ENCODE measurements around the gene AARSD1.

AARSD1 gene

DNA sequence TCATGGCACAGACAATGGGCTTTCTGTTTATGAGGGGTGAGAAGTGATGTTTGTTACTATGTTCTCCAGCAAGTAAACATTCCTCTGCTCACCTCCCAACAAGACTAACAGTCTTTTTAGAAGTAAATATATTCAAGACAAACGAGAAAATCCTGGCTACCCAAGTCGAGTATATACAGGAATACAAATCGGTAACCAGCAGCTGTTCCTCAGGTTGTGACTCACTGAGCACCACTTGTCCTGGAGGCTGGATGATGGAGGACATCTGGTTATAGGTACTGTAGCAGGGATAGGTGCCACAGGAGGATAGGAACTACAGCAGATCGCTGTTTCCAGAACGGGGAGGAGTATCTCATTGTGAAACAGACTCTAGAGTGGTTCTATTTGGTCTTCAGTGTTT lies 28.6 kb upstream of the AARSD1 start:
- H3K9me2 ChIP-seq (replicated peaks; ENCODE audit: control insufficient read depth, low read length): no peaks in the 10 kb centered on the region
- H3K4me3 ChIP-seq (ENCODE audit: low read length): no peak overlapping the region
- H3F3A ChIP-seq (ENCODE audit: control insufficient read depth, insufficient read depth): peaks cover 8% of the 10 kb centered on the region
- peaks cover 57% of the 10 kb centered on the region for H3K36me3 ChIP-seq (ENCODE audit: control insufficient read depth, low read length)
- no peak overlapping the region for H3K4me2 ChIP-seq (ENCODE audit: low read length)
- H3K9me3 ChIP-seq (ENCODE audit: control insufficient read depth, insufficient read depth, low read length): no peaks in the 10 kb centered on the region
- H3K27me3 ChIP-seq (ENCODE audit: control insufficient read depth, low read length): no peaks in the 10 kb centered on the region
- no peak overlapping the region for H3K27ac ChIP-seq (ENCODE audit: low read depth, low read length)
- no peaks in the 10 kb centered on the region; the same call in 1 of the 2 replicates for H3K79me2 ChIP-seq (ENCODE audit: control insufficient read depth, low read length)
- no peaks in the 10 kb centered on the region for H4K20me1 ChIP-seq (ENCODE audit: control insufficient read depth, insufficient read depth, low read depth, low read length)
- no peak for TF ChIP-seq EZH2phosphoT487 (IDR thresholded peaks at IDR 0.05; ENCODE audit: borderline replicate concordance, low read length)
- TF ChIP-seq, protein P1, sequence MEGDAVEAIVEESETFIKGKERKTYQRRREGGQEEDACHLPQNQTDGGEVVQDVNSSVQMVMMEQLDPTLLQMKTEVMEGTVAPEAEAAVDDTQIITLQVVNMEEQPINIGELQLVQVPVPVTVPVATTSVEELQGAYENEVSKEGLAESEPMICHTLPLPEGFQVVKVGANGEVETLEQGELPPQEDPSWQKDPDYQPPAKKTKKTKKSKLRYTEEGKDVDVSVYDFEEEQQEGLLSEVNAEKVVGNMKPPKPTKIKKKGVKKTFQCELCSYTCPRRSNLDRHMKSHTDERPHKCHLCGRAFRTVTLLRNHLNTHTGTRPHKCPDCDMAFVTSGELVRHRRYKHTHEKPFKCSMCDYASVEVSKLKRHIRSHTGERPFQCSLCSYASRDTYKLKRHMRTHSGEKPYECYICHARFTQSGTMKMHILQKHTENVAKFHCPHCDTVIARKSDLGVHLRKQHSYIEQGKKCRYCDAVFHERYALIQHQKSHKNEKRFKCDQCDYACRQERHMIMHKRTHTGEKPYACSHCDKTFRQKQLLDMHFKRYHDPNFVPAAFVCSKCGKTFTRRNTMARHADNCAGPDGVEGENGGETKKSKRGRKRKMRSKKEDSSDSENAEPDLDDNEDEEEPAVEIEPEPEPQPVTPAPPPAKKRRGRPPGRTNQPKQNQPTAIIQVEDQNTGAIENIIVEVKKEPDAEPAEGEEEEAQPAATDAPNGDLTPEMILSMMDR (IDR thresholded peaks at IDR 0.05; ENCODE audit: low read depth, low read length, poor library complexity, severe bottlenecking): no peak
- peaks cover 15% of the 10 kb centered on the region for H3K4me1 ChIP-seq (ENCODE audit: control insufficient read depth, low read length)

DNA sequence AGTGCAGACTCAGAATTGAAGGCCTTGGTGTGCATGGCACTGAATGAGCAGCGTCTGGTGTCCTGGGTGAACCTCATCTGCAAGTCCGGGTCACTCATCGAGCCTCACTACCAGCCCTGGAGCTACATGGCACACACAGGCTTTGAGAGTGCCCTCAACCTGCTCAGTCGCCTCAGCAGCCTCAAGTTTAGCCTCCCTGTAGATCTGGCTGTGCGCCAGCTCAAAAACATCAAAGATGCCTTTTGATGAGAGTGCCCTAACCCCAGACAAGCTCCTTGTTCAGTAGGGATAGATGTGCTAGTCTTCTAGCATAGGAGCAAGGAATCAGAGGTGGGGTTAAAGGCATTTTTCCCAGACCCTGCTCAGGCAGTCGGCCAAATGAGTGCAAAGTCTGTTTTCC lies 27.2 kb upstream of the AARSD1 start:
- H3K4me2 ChIP-seq (ENCODE audit: low read length): no peak overlapping the region
- no peaks in the 10 kb centered on the region for H3K27me3 ChIP-seq (ENCODE audit: control insufficient read depth, low read length)
- peaks cover 7% of the 10 kb centered on the region for H3K79me2 ChIP-seq (ENCODE audit: control insufficient read depth, low read length)
- peaks cover 4% of the 10 kb centered on the region for H3F3A ChIP-seq (ENCODE audit: control insufficient read depth, insufficient read depth)
- no peaks in the 10 kb centered on the region for H3K9me2 ChIP-seq (replicated peaks; ENCODE audit: control insufficient read depth, low read length)
- no peak overlapping the region for H3K4me3 ChIP-seq (ENCODE audit: low read length)
- peaks cover 71% of the 10 kb centered on the region for H3K36me3 ChIP-seq (ENCODE audit: control insufficient read depth, low read length)
- TF ChIP-seq EZH2phosphoT487 (IDR thresholded peaks at IDR 0.05; ENCODE audit: borderline replicate concordance, low read length): no peak
- H4K20me1 ChIP-seq (ENCODE audit: control insufficient read depth, insufficient read depth, low read depth, low read length): no peaks in the 10 kb centered on the region
- no peaks in the 10 kb centered on the region for H3K9me3 ChIP-seq (ENCODE audit: control insufficient read depth, insufficient read depth, low read length)
- H3K4me1 ChIP-seq (ENCODE audit: control insufficient read depth, low read length): peaks cover 5% of the 10 kb centered on the region; the same call in 1 of the 2 replicates
- no peak overlapping the region for H3K27ac ChIP-seq (ENCODE audit: low read depth, low read length)

DNA sequence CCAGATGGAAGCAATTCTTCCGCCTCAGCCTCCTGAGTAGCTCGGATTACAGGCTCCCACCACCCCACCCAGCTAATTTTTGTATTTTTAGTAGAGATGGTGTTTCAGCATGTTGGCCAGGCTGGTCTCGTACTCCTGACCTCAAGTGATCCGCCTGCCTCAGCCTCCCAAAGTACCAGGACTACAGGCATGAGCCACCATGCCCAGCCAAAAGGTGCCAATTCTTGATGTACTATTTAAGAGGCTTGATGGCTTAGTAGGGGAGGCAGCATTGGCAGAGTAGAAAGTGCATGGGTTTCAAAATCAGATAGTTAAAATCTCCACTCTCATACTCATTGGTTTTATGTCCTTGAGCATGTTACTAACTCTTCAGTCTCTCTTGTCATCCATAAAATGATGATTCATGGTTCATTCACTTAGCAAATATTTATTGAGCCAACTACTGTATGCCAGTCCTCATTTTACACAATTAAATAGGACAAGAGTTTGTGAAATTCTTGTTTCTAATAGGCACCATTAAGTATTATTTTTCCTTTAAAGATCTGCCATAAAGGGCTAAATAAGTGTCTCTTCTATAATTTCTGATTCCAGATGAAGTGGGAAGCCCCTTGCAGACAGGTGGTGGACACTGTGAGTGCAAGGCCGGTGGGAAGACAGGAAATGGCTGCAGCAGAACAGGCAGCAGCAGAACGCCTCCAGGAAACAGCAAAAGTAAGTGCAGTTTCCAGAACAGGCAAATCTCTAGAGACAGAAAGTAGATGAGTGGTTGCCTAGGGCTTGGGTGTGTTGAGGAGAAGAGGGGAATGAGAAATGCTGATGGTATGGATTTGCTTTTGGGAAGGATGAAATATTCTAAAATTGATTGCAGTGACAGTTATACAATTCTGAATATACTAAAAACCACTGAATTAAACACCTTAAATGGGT lies 25.7 kb upstream of the AARSD1 start:
- peaks cover 84% of the 10 kb centered on the region for H3K36me3 ChIP-seq (ENCODE audit: control insufficient read depth, low read length)
- no peak overlapping the region for H3K4me2 ChIP-seq (ENCODE audit: low read length)
- H3K27ac ChIP-seq (ENCODE audit: low read depth, low read length): no peak overlapping the region

More for the DNA sequence above, 25.7 kb upstream of the AARSD1 start:
- Histone ChIP-seq H3K9me2 (replicated peaks; ENCODE audit: control insufficient read depth, low read length) (no peaks in the 10 kb centered on the region), H3K79me2 (ENCODE audit: control insufficient read depth, low read length) (peaks cover 21% of the 10 kb centered on the region), H3K9me3 (ENCODE audit: control insufficient read depth, insufficient read depth, low read length) (no peaks in the 10 kb centered on the region), H3F3A (ENCODE audit: control insufficient read depth, insufficient read depth) (peaks cover 1% of the 10 kb centered on the region), H3K4me3 (ENCODE audit: low read length) (no peak overlapping the region), H4K20me1 (ENCODE audit: control insufficient read depth, insufficient read depth, low read depth, low read length) (no peaks in the 10 kb centered on the region), H3K27me3 (ENCODE audit: control insufficient read depth, low read length) (no peaks in the 10 kb centered on the region), H3K4me1 (ENCODE audit: control insufficient read depth, low read length) (peaks cover 14% of the 10 kb centered on the region)
- TF ChIP-seq, protein P1 (IDR thresholded peaks at IDR 0.05; ENCODE audit: low read depth, low read length, poor library complexity, severe bottlenecking): no peak
